ENCODE results near the gene HP. TPM values are rescaled to one million over a fixed set of nuclear protein-coding genes. Genes with fewer than 3 reads are reported as not detected.

The HP gene
- total RNA-seq, 2 donors from 2014 or later: 5.7 to 27.6 TPM

GRCh38 chr16:72029567-72030271 lies 24.6 kb upstream of the HP start:
- H3K9me3 ChIP-seq: no peaks in the 10 kb centered on the region
- intact Hi-C loops (cut with DNase I): no loop called here
- H3K27ac ChIP-seq: no peak overlapping the region
- DNase-seq: no peak
- no peaks in the 10 kb centered on the region for H3K27me3 ChIP-seq
- no peaks in the 10 kb centered on the region for H3K36me3 ChIP-seq
- H3K4me3 ChIP-seq: no peak overlapping the region
- no peak overlapping the region for H3K9ac ChIP-seq (ENCODE audit: low read depth in 2 of 2, low read length in 2 of 2)
- no peaks in the 10 kb centered on the region for H3K4me1 ChIP-seq
- no peak for TF ChIP-seq CTCF (IDR thresholded peaks at IDR 0.05)

GRCh38 chr16:72033437-72033836 lies 20.9 kb upstream of the HP start:
- no peaks in the 10 kb centered on the region for H3K27me3 ChIP-seq
- H3K4me1 ChIP-seq: no peaks in the 10 kb centered on the region
- no peaks in the 10 kb centered on the region for H3K9me3 ChIP-seq
- no peak for TF ChIP-seq CTCF (IDR thresholded peaks at IDR 0.05)
- no peak overlapping the region for H3K27ac ChIP-seq
- no peak for DNase-seq
- no peak overlapping the region for H3K9ac ChIP-seq (ENCODE audit: low read depth in 2 of 2, low read length in 2 of 2)
- intact Hi-C loops (cut with DNase I): no loop called here
- H3K4me3 ChIP-seq: no peak overlapping the region
- H3K36me3 ChIP-seq: no peaks in the 10 kb centered on the region

GRCh38 chr16:72036098-72036497 lies 18.2 kb upstream of the HP start:
- H3K27me3 ChIP-seq: no peaks in the 10 kb centered on the region
- no peak overlapping the region for H3K27ac ChIP-seq
- no peak for DNase-seq
- H3K4me3 ChIP-seq: no peak overlapping the region
- H3K9ac ChIP-seq (ENCODE audit: low read depth in 2 of 2, low read length in 2 of 2): no peak overlapping the region
- H3K9me3 ChIP-seq: no peaks in the 10 kb centered on the region
- no peaks in the 10 kb centered on the region for H3K36me3 ChIP-seq
- intact Hi-C loops (cut with DNase I): no loop called here
- TF ChIP-seq CTCF (IDR thresholded peaks at IDR 0.05): no peak
- H3K4me1 ChIP-seq: no peaks in the 10 kb centered on the region

GRCh38 chr16:72042157-72042660 lies 12.1 kb upstream of the HP start:
- TF ChIP-seq CTCF (IDR thresholded peaks at IDR 0.05): no peak
- no peak overlapping the region for H3K27ac ChIP-seq
- no peaks in the 10 kb centered on the region for H3K9me3 ChIP-seq
- no peak overlapping the region for H3K4me3 ChIP-seq
- no peaks in the 10 kb centered on the region for H3K27me3 ChIP-seq
- no peak overlapping the region for H3K9ac ChIP-seq (ENCODE audit: low read depth in 2 of 2, low read length in 2 of 2)
- no peaks in the 10 kb centered on the region for H3K36me3 ChIP-seq
- H3K4me1 ChIP-seq: no peaks in the 10 kb centered on the region
- DNase-seq: no peak
- intact Hi-C loops (cut with DNase I): no loop called here

- Histone ChIP-seq H3K27ac (no peak overlapping the region), H3K36me3 (no peaks in the 10 kb centered on the region), H3K27me3 (no peaks in the 10 kb centered on the region), H3K9ac (ENCODE audit: low read depth in 2 of 2, low read length in 2 of 2) (no peak overlapping the region), H3K9me3 (no peaks in the 10 kb centered on the region), H3K4me3 (no peak overlapping the region), H3K4me1 (no peaks in the 10 kb centered on the region)
- TF ChIP-seq CTCF (IDR thresholded peaks at IDR 0.05): no peak
- intact Hi-C loops (cut with DNase I): no loop called here
- DNase-seq: no peak
Observed at GRCh38 chr16:72043058-72043457, 11.2 kb upstream of the HP start.

Measured in colonic mucosa (tissue), 4 donors.